ENCODE results near the gene TENM4.

TENM4 gene

DNA sequence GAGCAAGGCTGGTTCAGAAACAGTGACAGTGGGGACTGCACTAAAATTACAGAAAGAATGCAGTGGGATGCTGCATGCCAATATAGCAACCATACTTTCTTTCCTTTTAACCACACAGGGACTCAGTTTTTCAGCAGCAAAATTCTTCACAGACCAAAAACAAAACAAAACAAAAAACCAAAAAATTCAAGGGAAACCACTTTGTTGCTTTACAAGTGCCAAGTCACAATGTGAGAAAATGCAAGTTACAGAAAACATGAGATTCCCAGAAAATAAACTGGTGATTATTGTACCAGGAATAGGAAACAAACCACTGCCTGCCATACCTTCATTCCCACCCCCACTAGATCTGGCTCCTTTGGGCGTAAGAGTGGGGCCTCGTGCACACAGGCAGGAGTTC, 52.6 kb downstream of the TENM4 start:
- no peak for DNase-seq (ENCODE audit: low spot score)

GRCh38 chr11:79383874-79384273, 57.0 kb downstream of the TENM4 start:
- no peak for DNase-seq (ENCODE audit: low spot score)

- DNase-seq (ENCODE audit: low spot score): no peak
Observed at GRCh38 chr11:79382301-79383050, 58.4 kb downstream of the TENM4 start.

DNA sequence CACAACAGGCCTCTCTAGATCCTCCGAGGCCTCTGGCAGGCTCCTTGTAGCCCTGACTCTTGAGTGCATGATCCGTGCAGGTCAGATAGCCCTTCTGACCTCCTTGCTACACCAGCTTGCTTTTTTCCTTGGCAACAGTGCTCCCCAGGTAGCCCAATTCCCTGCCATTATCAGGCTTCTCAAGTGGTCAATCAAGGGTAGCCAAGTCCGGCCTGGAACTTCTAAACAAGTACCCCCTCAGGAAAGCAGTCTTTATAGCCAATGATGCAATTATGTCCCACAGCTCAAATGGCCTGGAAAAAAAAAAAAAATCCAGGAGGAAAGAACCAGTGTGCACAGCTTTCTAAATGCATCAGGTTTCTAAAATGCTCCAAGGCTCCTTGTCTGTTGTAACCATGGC, 59.8 kb downstream of the TENM4 start:
- no peak for DNase-seq (ENCODE audit: low spot score)

DNA sequence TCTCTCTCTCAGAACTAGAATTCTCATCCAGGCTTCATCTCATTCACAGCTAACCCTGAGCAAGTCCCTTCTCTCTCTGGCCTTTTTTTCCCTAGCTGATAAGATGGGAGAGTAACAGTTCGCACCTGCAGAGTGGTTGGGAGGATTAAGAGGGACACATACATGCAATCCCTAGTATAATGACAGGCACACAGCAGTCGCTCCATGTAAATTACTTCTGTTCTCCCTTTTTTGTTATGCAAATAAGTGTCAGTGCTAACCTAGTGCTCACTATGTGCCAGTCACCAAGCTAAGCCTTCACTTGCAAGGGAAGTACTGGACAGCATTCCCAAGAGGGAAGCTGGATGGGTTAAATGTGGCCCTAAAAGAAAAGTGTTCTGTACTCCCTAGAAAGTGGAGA, 63.4 kb downstream of the TENM4 start:
- no peak for DNase-seq (ENCODE audit: low spot score)

GRCh38 chr11:79375818-79376550, 64.8 kb downstream of the TENM4 start:
- DNase-seq (ENCODE audit: low spot score): no peak

- no peak for DNase-seq (ENCODE audit: low spot score)
Observed at GRCh38 chr11:79374727-79375126, 66.1 kb downstream of the TENM4 start.

GRCh38 chr11:79371724-79372123, 69.1 kb downstream of the TENM4 start:
- DNase-seq (ENCODE audit: low spot score): no peak

- DNase-seq (ENCODE audit: low spot score): no peak
Observed at GRCh38 chr11:79371152-79371551, 69.7 kb downstream of the TENM4 start.

DNA sequence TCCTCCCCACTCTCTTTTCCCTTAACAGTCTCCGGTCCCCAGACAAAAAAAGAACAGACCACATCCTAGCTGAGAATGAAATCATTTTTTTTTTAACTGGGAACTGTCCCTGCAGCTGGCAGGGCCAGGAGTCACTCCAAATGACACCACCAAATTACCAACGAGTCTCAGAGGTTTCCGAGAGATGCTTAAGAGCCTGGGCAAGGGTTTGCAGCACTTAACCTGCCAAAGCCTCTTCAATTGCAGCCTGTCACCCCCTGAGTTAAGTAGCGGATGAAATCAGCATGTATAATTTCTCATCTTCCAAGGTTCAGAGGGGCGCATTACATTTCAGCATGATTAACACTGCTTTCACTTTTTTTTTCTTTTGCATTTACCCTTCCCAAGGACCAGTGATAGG, 71.8 kb downstream of the TENM4 start:
- no peak for DNase-seq (ENCODE audit: low spot score)

DNA sequence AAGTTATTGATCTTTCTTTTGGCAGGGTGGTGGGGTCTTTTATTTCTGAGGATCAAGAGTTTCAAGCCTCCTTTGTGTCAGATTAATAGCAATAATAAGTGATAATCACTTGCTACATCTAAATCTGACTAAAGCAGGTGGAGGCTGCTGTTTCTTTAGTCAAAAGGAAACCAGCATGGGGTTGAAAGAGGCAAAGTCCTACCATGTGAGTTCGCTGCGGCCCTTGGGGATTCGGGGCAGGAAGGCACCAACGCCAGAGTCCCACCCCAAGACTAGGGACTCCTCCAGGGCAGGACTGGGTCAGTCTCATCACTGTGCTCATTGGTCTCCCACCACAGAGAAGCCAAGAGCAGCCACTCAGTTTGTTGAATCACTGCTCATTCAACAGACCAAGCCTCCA, 73.0 kb downstream of the TENM4 start:
- no peak for DNase-seq (ENCODE audit: low spot score)

GRCh38 chr11:79366218-79366617, 74.6 kb downstream of the TENM4 start:
- DNase-seq (ENCODE audit: low spot score): no peak

- DNase-seq (ENCODE audit: low spot score): no peak
Observed at GRCh38 chr11:79363861-79364378, 76.9 kb downstream of the TENM4 start.

DNA sequence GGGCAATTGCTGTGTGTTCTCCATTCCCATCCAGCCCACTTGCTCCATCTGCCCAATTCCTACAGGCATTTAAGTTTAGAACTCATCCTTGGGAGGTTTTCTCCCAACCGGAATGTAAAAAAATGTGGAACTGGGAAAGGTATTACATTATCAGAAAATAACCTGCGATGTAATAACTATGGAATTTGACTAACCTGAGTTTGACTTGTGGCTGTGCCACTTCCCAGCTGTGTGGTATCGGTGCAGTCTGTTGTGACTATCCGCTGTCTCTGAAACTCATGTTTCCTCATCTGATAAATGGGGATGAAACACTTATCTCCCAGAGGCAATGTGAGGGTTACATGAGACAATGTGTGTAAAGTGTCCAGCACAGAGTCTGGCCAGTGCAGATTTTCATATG, 77.6 kb downstream of the TENM4 start:
- DNase-seq (ENCODE audit: low spot score): no peak

GRCh38 chr11:79362821-79363220, 78.0 kb downstream of the TENM4 start:
- DNase-seq (ENCODE audit: low spot score): no peak

DNA sequence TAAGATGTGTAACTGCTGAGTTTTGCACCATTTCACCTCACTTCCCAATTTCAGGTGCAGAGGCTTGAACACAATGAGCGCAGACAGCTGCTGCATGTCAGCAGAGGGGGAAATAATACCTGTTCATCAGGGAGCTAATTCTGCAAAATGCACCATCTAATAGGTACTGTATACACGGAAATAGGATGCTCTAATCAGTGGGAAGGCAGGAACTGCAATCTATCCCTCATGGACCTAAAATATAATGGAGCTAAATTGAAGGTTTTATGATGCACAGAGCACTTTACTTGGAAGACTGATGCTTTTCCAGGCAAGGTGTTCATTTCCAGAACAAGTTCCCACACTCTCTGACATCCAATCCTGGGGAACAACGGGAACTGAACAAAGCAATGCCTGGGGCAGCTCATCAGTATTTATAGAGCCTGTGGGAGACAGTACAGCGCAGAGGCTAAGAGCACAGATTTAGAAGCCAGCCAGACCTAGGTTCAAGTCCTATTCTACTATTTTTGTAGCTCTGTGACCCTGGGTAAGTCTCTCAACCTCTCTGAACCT, 78.5 kb downstream of the TENM4 start:
- DNase-seq (ENCODE audit: low spot score): no peak

GRCh38 chr11:79358258-79358657, 82.6 kb downstream of the TENM4 start:
- DNase-seq (ENCODE audit: low spot score): no peak

GRCh38 chr11:79353706-79354105, 87.1 kb downstream of the TENM4 start:
- DNase-seq (ENCODE audit: low spot score): no peak

DNA sequence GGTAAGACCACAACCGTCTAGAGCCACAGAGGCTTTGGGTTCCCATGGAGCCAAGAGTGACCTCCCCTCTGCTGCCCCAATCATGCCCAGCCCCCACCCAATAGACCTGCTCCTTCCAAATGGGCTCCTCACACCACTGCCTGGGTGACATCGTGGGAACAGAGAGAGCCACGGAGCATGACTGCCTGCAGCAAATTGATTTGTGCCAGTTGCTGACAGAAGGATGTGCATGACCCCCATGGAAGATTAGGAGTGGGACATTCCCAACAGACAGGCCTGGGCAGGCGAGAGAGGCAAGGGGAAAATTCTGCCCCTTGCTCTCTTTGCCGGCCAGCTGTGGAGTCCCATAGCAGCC, 88.5 kb downstream of the TENM4 start:
- DNase-seq (ENCODE audit: low spot score): no peak

DNA sequence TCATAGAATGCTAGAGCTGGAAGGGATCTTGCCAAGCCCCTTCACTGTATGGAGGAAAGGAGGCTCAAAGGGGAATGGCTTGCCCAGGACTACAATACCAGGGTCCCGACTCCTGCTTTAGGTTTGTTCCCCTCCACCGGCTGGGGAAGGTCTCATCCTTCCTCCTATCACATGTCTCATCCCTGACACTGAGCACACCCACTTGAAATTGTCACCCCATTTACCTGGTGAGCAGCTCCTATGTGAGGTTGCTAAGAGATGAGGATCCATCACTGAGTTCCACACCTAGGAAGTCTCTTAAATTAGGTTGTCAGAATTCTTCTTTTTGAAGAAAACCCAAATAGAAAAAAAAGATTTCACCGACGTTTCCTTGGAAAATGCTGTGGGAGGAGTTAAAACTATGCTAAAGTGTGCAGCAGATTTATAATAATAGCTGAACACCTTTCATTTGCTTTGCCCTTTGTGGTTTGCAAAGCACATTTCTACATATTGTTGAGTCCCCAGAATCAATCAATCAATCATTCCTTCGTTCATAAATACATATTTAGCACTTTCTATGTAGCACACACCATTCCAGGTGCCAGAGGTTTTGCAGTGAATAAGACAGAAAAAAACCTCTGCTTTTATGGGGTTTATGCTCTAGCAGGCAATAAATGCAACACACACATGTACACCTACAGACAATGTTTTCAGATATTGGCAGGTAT, 91.7 kb downstream of the TENM4 start:
- no peak for DNase-seq (ENCODE audit: low spot score)

DNA sequence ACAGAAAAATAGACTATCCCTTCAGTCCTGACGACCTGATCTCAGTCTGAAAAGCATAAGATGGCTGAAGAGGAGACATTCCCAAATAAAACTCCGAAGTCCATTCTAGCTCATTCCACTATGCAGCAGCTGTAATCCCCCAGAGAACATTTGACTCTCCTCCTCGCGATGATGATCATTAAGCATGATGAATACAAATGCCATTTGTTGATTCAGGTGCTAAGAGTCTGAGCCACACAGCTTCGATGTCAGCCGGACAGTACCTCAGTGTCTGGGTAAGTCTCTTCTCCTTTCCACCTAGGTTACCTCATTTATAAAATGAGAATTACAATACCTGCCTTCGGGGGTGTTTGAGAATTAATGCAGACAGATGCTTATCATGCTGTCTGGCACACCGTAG, 94.8 kb downstream of the TENM4 start:
- no peak for DNase-seq (ENCODE audit: low spot score)

- DNase-seq (ENCODE audit: low spot score): no peak
Observed at GRCh38 chr11:79344753-79345294, 96.0 kb downstream of the TENM4 start.
